Stomach (tissue), 9 donors: ENCODE results near the gene NELFB. TPM values are rescaled to one million over a fixed set of nuclear protein-coding genes. Genes with fewer than 3 reads are reported as not detected.

Experiments
- DNase-seq, 2 donors: peaks; one replicate each; pipeline versions ENCODE4 v3.0.0 to v3.0.0-alpha.2; 2013 to 2019
- H3K27ac ChIP-seq, 5 donors: fragments of 200-600 bp in 4 of 5; sonication (generic) in 4 of 5; one replicate each; pipeline ENCODE4 v1.5.1; 2013 to 2019; ENCODE audit warnings: mild to moderate bottlenecking in 1 of 5, moderate library complexity in 1 of 5
- H3K27me3 ChIP-seq, 3 donors: fragments of 200-600 bp; sonication (generic); one replicate each; pipeline ENCODE4 v1.5.1; 2017 to 2019; ENCODE audit warnings: mixed run types in 1 of 3
- H3K36me3 ChIP-seq, 4 donors: fragments of 200-600 bp; sonication (generic); 1 replicate in 3 of 4; 2 replicates in 1 of 4; pipeline ENCODE4 v1.5.1; 2016 to 2019
- H3K4me1 ChIP-seq, 4 donors: fragments of 200-600 bp; sonication (generic); one replicate each; pipeline ENCODE4 v1.5.1; 2016 to 2019
- H3K4me3 ChIP-seq, 4 donors: fragments of 200-600 bp; sonication (generic) in 3 of 4; one replicate each; pipeline ENCODE4 v1.5.1; 2016 to 2019; ENCODE audit warnings: mild to moderate bottlenecking in 1 of 4
- H3K9me3 ChIP-seq, 4 donors: fragments of 200-600 bp; sonication (generic); one replicate each; pipeline ENCODE4 v1.5.1; 2016 to 2019
- CTCF ChIP-seq, 7 experiments: fragments of 450-650 bp in 4 of 7; fragments of 200-600 bp in 3 of 7; sonication (generic) in 3 of 7; IDR thresholded peaks; one replicate each; pipeline ENCODE4 v1.5.1; 2016 to 2019; ENCODE audit warnings: antibody characterized with exemption in 7 of 7, control low read depth in 2 of 7, mild to moderate bottlenecking in 1 of 7
- EP300 ChIP-seq: sonication (generic); formaldehyde crosslinking; IDR thresholded peaks from one replicate; pipeline ENCODE4 v1.6.1; 2017; ENCODE audit warnings: antibody characterized with exemption
- POLR2A ChIP-seq, 4 donors: fragments of 450-650 bp; IDR thresholded peaks; one replicate each; pipeline ENCODE4 v1.6.1; 2016; ENCODE audit warnings: antibody characterized with exemption in 4 of 4, control low read depth in 2 of 4, mild to moderate bottlenecking in 1 of 4, moderate library complexity in 1 of 4
- POLR2AphosphoS5 ChIP-seq, 3 donors: sonication (generic); formaldehyde crosslinking; IDR thresholded peaks; one replicate each; pipeline ENCODE4 v1.6.1; 2016; ENCODE audit warnings: antibody characterized with exemption in 3 of 3
- WGBS, 5 donors: extraction: QIAGEN DNeasy Blood & Tissue Kit in 3 of 5; methylation state at CpG; one replicate each; pipeline versions ENCODE4 v1.1.5 to v1.1.7; 2013 to 2018; 5-methylcytosine and 5-hydroxymethylcytosine counted together
- intact Hi-C: fragments of 100-400 bp; cut with DNase I; formaldehyde crosslinking; loops from one replicate; pipeline ENCODE4 v1.15.1; 2023; ENCODE audit warnings: low total_unique reads
- polyA plus RNA-seq, 3 donors: library from polyadenylated mRNA; stranded (reverse); fragments of 200-250 nt; gene quantifications; one replicate each; pipeline ENCODE4 v1.2.3, GENCODE V29; 2013
- total RNA-seq, 5 donors: library from RNA; depleted of rRNA; stranded (reverse); fragments of >200 nt; gene quantifications; one replicate each; pipeline versions ENCODE4 v1.1.0 to v1.2.3, GENCODE V29; 2014 to 2016
- donor health status: healthy with polysubstance abuse.
- donor health status: Bipolar disorder and iron deficiency.
- donor health status: healthy.

The NELFB gene
- total and polyA plus RNA-seq, 8 donors = 11.2 to 134 (median 36.1) TPM

DNA sequence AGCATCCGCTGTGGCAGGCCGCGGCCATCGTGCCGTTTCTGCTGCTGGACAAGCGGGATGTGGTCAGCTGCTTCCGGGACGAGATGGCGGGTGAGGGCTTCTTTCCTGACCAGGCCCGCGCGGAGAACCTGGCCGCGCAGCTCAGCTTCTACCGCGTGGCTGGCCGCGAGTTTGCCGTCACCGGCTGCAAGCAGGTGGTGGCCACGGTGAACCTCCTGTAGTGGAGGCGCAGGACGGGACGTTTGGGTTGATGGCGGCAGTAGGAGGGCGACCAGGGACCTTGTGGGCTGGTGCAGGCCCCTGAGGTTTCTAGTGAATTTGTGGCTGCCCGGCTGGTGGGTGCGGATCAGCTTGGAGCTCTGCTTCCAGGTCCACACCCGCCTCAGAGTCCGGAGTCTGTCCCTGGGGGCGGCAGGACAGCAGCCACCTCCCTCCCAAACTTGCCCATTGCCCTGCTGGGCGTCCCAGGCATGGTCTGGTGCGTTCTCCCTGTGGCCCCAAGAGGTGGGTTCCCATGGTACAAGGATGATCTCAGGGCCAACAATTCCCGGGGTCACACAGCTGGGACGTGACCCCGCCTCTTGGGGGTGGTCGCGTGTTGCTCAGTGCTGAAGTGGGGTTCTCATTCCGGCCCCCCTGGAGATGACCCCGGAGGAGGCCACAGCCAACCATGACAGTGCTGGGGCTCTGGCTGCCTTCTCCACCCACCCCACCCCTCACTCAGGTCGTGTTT, 24.8 kb downstream of the NELFB start:
- Histone ChIP-seq H3K36me3 (peaks cover 21 to 57% (median 39%) of the 10 kb centered on the region in 4 donors), H3K27ac (no peak overlapping the region), H3K4me1 (peaks cover 54 to 74% (median 63%) of the 10 kb centered on the region in 4 donors), H3K9me3 (no peaks in the 10 kb centered on the region), H3K4me3 (peak overlapping the region in 2 of 4 donors; percentile 31 to 53), H3K27me3 (peaks cover 0 to 58% (median 0%) of the 10 kb centered on the region in 3 donors)
- peak in 1 of 2 donors; percentile 21 for DNase-seq
- TF ChIP-seq EP300 = no peak
- TF ChIP-seq POLR2AphosphoS5 (IDR thresholded peaks at IDR 0.05) = no peak
- TF ChIP-seq CTCF (IDR thresholded peaks at IDR 0.05) = no peak
- TF ChIP-seq POLR2A (IDR thresholded peaks at IDR 0.05) = no peak
- intact Hi-C loops = no loop called here
- 85 to 93% (median 89%) methylated on average over 18 to 41 of the region's 41 CpGs for WGBS, 5 donors

GRCh38 chr9:137280474-137281344, 25.6 kb downstream of the NELFB start:
- peak in 1 of 2 donors; percentile 70 for DNase-seq
- intact Hi-C loops = no loop called here
- peaks cover 0 to 58% (median 0%) of the 10 kb centered on the region in 3 donors for H3K27me3 ChIP-seq
- no peaks in the 10 kb centered on the region for H3K9me3 ChIP-seq
- WGBS, 5 donors = 40 to 81% (median 51%) methylated on average over 33 to 85 of the region's 85 CpGs
- peaks cover 21 to 57% (median 39%) of the 10 kb centered on the region in 4 donors for H3K36me3 ChIP-seq
- H3K4me1 ChIP-seq = peaks cover 47 to 66% (median 55%) of the 10 kb centered on the region in 4 donors
- peak overlapping the region in 2 of 4 donors; percentile 18 to 31 for H3K4me3 ChIP-seq
- TF ChIP-seq CTCF (IDR thresholded peaks at IDR 0.05) (peak in 1 of 7 experiments; percentile 21), POLR2A (IDR thresholded peaks at IDR 0.05) (no peak)
- peak overlapping the region in 1 of 5 donors; percentile 0 for H3K27ac ChIP-seq

DNA sequence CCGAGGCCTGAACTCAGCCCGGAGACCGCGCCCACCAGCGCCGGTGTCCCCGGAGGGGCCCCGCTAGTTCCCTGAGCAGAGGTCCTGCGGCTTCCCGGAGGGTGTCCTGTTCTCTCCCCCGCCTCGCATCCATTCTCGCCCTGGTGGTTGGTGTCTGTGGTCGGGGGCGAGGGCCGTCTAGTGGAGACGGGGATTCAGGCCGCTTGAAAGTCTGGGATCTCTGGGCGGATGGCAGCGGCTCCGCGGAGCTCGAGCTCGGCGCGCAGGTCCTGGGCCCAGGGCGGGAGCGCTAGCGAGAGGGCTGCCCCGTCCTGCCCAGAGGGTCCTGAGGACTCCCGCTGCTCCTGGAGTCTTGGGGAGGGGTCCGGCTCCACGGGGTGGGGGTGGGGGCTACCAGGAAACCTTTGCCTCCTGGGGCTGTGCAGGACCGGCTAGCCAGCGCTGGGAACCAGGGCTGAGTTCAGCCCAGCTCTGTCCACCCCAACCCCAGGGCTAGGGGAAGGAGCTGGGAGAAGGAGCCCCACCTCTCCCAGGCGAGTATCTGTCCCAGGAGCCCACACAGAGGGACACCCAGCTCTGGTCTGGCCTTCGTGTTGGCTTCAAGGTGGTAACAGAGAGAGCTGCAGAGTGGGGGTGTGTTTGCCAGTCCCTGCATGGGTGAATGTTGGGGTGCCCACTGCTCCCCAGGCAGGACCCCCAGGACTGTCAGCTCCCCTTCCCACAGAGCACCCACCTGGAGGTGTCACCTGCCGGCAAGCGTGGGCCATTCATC, 26.4 kb downstream of the NELFB start:
- peak overlapping the region in 1 of 5 donors; percentile 0 for H3K27ac ChIP-seq
- no peak for TF ChIP-seq POLR2AphosphoS5 (IDR thresholded peaks at IDR 0.05)
- no peak for TF ChIP-seq POLR2A (IDR thresholded peaks at IDR 0.05)
- no peak for TF ChIP-seq CTCF (IDR thresholded peaks at IDR 0.05)
- TF ChIP-seq EP300 = no peak
- DNase-seq = peak in 1 of 2 donors; percentile 43

More for the DNA sequence above, 26.4 kb downstream of the NELFB start:
- H3K27me3 ChIP-seq = peaks cover 0 to 54% (median 0%) of the 10 kb centered on the region in 3 donors
- intact Hi-C loops = no loop called here
- H3K4me3 ChIP-seq = peak overlapping the region in 2 of 4 donors; percentile 18 to 31
- no peaks in the 10 kb centered on the region for H3K9me3 ChIP-seq
- WGBS, 5 donors = 75 to 86% (median 80%) methylated on average over 5 to 39 of the region's 39 CpGs
- H3K36me3 ChIP-seq = peaks cover 21 to 57% (median 39%) of the 10 kb centered on the region in 4 donors
- peaks cover 38 to 58% (median 47%) of the 10 kb centered on the region in 4 donors for H3K4me1 ChIP-seq
